Hepatocyte (in vitro differentiated cells): ENCODE measurements around the gene BHMT2.

Experiments
- EZH2 ChIP-seq: fragments of 200-600 bp; sonication (generic); IDR thresholded peaks from 2 replicates; pipeline ENCODE4 v1.6.1; 2016; ENCODE audit warnings: antibody characterized with exemption, mild to moderate bottlenecking, borderline replicate concordance
- EZH2phosphoT487 ChIP-seq: fragments of 200-600 bp; sonication (generic); IDR thresholded peaks from one replicate; pipeline ENCODE4 v1.6.1; 2018; ENCODE audit warnings: antibody characterized with exemption, mild to moderate bottlenecking, low read depth, moderate library complexity; ENCODE audit not compliant: unreplicated experiment, severe bottlenecking
- TF ChIP-seq, protein P1 (sequence below): fragments of 200-600 bp; sonication (generic); IDR thresholded peaks from 2 replicates; pipeline ENCODE4 v1.5.1; 2016; ENCODE audit warnings: antibody characterized with exemption, mild to moderate bottlenecking; ENCODE audit not compliant: poor library complexity

DNA sequence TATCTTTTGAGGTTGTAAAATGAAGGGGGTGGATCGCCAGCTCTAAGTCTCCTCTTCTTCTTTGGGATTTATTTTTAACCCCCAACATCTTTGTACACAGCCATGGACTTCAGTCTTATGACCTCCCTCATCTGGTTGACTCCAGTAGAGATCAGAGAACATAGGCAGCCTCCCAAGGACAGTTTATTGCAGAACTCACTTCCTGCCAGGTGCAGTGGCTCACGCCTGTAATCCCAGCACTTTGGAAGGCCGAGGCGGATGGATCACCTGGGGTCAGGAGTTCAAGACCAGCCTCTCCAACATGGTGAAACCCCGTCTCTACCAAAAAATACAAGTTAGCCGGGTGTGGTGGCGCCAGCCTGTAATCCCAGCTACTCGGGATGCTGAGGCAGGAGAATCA lies 39.2 kb downstream of the BHMT2 start:
- no peak for TF ChIP-seq EZH2phosphoT487
- TF ChIP-seq, protein P1, sequence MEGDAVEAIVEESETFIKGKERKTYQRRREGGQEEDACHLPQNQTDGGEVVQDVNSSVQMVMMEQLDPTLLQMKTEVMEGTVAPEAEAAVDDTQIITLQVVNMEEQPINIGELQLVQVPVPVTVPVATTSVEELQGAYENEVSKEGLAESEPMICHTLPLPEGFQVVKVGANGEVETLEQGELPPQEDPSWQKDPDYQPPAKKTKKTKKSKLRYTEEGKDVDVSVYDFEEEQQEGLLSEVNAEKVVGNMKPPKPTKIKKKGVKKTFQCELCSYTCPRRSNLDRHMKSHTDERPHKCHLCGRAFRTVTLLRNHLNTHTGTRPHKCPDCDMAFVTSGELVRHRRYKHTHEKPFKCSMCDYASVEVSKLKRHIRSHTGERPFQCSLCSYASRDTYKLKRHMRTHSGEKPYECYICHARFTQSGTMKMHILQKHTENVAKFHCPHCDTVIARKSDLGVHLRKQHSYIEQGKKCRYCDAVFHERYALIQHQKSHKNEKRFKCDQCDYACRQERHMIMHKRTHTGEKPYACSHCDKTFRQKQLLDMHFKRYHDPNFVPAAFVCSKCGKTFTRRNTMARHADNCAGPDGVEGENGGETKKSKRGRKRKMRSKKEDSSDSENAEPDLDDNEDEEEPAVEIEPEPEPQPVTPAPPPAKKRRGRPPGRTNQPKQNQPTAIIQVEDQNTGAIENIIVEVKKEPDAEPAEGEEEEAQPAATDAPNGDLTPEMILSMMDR: no peak
- TF ChIP-seq EZH2: no peak
